ENCODE data around the gene CCDC159. TPM values are rescaled to one million over a fixed set of nuclear protein-coding genes. Genes with fewer than 3 reads are reported as not detected.
A peak's percentile ranks its signal among the peaks of the same experiment; 100 is the strongest.

CCDC159 gene
- total RNA-seq, 4 donors from 2014 or later, result 8.4 to 20.1 (median 10.4) TPM

DNA sequence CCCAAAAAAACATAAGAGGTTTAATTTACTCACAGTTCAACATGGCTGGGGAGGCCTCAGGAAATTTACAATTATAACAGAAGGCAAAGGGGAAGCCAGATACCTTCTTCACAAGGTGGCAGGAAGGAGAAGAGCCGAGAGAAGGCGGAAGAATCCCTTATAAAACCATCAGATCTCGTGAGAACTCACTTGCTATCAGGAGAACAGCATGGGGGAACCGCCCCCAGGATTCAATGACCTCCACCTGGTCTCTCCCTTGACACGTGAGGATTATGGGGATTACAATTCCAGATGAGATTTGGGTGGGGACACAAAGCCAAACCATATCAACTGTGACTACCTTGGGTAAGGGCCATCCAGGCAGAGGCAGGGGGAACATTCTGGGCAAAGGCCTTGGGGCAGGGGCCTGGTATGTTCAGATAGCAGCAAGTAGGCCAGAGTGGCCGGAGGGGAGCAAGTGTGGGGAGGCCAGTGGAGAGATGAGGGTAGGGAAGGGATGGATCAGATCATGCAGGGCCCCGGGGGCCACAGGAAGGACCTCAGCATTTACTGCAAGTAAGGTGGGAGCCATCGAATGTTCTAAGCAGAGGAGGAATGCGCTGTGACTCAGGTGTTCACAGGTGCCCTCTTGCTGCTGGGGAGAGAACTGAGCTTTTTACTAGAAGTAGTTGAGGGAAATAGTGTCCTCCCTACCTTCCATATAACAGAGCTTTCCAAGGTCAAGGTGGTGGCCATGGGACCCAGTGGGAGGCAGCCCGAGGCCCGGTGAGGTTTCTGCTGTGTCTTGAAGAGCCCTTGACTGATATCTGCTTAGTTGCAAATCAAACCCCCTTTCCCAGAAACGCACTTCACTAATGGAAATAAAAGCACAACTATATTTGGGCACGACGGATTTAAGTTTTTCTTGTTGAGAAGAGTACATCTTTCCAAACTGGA, 24.9 kb upstream of the CCDC159 start:
- intact Hi-C loops (cut with DNase I; ENCODE audit: low total_unique reads), result no loop called here
- WGBS, 2 donors, result 79 to 80% methylated on average over 14 of the region's 14 CpGs
- DNase-seq (ENCODE audit: low spot score in 2 of 2), result no peak
- no peak overlapping the region for H3K4me3 ChIP-seq (ENCODE audit: low read depth, poor library complexity, severe bottlenecking)
- TF ChIP-seq, protein P1, sequence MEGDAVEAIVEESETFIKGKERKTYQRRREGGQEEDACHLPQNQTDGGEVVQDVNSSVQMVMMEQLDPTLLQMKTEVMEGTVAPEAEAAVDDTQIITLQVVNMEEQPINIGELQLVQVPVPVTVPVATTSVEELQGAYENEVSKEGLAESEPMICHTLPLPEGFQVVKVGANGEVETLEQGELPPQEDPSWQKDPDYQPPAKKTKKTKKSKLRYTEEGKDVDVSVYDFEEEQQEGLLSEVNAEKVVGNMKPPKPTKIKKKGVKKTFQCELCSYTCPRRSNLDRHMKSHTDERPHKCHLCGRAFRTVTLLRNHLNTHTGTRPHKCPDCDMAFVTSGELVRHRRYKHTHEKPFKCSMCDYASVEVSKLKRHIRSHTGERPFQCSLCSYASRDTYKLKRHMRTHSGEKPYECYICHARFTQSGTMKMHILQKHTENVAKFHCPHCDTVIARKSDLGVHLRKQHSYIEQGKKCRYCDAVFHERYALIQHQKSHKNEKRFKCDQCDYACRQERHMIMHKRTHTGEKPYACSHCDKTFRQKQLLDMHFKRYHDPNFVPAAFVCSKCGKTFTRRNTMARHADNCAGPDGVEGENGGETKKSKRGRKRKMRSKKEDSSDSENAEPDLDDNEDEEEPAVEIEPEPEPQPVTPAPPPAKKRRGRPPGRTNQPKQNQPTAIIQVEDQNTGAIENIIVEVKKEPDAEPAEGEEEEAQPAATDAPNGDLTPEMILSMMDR (IDR thresholded peaks at IDR 0.05), result no peak

DNA sequence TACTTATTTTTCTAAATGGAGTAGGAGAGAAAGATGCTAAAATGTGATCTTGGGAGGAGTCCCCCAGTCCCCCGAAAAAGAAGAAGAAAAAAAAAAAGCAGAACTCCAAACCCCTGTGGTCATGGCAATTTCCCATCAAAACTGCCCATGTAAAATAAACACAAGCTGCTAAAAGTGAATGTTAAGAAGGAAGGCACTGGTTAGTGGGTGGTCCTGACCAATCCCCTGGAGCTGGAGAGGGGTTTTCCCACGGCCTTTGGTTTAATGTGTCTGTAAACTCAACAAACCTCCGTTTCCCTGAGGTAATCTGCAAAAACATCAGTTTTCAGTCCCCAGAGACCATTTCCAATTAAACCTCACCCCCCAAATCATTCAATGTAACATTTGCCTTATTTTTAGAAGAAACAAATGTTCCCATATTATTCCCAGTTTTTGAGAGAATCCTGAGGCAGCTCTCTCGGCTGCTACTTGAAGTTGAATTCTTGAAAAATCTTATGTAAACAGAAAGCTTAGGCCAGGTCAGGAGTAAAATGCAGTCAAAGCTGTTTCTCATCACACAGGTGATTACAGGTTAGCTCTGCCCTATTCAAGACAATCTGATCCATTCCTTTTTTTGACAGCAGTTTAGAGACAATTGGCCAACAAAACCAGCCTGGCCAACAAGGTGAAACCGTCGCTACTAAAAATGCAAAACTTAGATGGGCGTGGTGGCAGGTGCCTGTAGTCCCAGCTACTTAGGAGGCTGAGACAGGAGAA, 23.9 kb upstream of the CCDC159 start:
- intact Hi-C loops (cut with DNase I; ENCODE audit: low total_unique reads), result no loop called here
- no peak for DNase-seq (ENCODE audit: low spot score in 2 of 2)
- 53 to 58% methylated on average over 7 of the region's 7 CpGs for WGBS, 2 donors

DNA sequence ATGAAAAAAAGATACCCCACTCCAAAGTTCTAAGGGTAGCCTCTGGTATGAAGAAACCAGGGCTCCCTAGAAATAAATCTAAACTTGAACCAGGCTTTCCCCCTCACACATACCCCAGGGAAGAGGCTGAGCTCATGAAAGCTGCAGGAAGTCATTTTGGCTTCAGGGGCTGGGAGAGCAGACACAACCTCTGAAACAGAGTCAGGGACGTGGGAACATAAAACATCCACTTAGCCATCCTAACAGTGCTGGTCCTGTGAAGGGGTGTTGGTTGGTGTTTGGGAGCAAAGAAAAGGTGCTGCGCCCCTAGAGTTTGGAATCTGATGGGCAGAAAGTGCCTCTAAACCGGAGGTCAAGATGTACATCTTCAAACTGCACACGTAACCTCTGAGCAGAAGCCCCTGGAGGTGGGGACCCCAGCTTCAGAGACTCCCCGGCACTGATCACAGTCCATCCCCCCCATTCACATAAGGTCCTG, 22.7 kb upstream of the CCDC159 start:
- WGBS, 2 donors, result 40 to 41% methylated on average over 5 of the region's 5 CpGs
- intact Hi-C loops (cut with DNase I; ENCODE audit: low total_unique reads), result no loop called here
- no peak for DNase-seq (ENCODE audit: low spot score in 2 of 2)
- H3K4me3 ChIP-seq (ENCODE audit: low read depth, poor library complexity, severe bottlenecking), result no peak overlapping the region
- TF ChIP-seq, protein P1 (IDR thresholded peaks at IDR 0.05), result no peak
- TF ChIP-seq POLR2A (IDR thresholded peaks at IDR 0.05), result no peak

More for the DNA sequence above, 23.9 kb upstream of the CCDC159 start:
- no peak overlapping the region for H3K4me3 ChIP-seq (ENCODE audit: low read depth, poor library complexity, severe bottlenecking)
- TF ChIP-seq, protein P1 (IDR thresholded peaks at IDR 0.05), result no peak
- TF ChIP-seq POLR2A (IDR thresholded peaks at IDR 0.05), result no peak

DNA sequence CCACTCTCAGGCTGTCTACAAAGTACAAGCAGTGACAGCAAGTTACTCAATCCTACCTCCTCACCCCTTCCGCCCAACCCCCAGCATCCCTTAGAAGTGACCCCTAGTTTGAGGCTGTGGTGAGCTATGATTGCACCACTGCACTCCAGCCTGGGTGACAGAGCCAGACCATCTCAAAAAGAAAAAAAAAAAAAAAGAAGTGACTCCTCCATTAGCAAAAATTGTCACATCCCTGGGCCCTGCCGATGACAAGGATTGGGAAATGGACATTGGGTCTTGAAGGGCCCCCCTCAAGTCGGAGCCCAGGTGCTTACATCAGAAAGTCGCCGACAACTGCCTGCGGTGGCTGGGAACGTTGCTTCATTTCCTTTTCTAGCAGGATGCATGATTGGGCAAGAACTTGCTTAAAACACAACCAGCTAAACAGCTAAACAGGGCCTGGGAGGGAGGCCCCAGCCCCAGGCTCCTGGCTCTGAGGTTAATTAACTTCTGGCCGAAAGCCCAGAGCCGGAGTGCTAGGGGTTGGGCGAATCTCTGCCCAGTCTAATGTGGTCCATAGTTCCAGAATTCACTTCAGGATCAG, 22.1 kb upstream of the CCDC159 start:
- peak; percentile 84 to 97 for DNase-seq (ENCODE audit: low spot score in 2 of 2)
- TF ChIP-seq, protein P1 (IDR thresholded peaks at IDR 0.05), result no peak
- no peak for TF ChIP-seq POLR2A (IDR thresholded peaks at IDR 0.05)
- intact Hi-C loops (cut with DNase I; ENCODE audit: low total_unique reads), result no loop called here
- 3 to 6% methylated on average over 10 of the region's 10 CpGs for WGBS, 2 donors
- no peak overlapping the region for H3K4me3 ChIP-seq (ENCODE audit: low read depth, poor library complexity, severe bottlenecking)

DNA sequence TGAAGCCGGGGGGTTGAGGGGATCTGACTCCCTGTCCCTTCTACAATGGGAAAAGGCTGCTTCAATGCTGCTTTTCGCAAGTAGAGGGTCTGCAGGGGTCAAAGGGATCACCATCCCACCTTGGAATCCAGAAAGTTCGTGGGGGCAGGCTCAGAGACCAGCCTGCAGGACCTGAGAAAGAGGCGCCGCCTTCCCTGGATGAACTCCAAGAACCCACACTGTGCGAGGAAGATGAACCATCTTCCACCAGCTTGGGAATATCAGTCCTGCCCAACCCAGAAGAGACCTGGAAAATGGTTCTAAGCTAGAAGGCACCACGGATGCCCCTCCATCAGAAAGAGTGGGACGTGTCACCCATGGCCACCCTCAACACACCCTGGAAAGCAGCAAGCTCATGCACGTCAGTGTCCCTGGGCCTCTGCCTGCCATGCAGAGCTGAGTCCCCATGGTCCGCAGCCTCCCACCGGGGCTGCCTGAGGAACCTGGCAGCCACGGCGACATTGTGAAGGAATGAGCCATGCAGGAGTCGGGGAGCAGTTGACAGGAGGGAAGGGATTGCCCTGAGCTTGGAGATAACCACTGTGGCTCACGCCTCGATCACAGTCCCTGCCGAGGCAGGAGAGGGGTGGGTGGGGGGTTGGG, 21.4 kb upstream of the CCDC159 start:
- 46 to 56% methylated on average over 14 of the region's 17 CpGs for WGBS, 2 donors
- no peak for DNase-seq (ENCODE audit: low spot score in 2 of 2)
- TF ChIP-seq, protein P1 (IDR thresholded peaks at IDR 0.05), result no peak
- TF ChIP-seq POLR2A (IDR thresholded peaks at IDR 0.05), result no peak
- H3K4me3 ChIP-seq (ENCODE audit: low read depth, poor library complexity, severe bottlenecking), result no peak overlapping the region
- intact Hi-C loops (cut with DNase I; ENCODE audit: low total_unique reads), result no loop called here
